Motor neuron (in vitro differentiated cells): ENCODE results near the gene ZNF248. TPM values are rescaled to one million over a fixed set of nuclear protein-coding genes. Genes with fewer than 3 reads are reported as not detected.
"Not testable (repeated sequence)": the region's sequence is repeated elsewhere in the genome, so short reads cannot be mapped to it uniquely, and the experiment has no call there.

ENCODE experiments used
- ATAC-seq, 8 experiments: fragments of 200-7000 bp; cut with Tn5 transposase; replicated peaks in 6 of 8; 2 replicates each; pipeline ENCODE4 v1.8.0; 2021; ENCODE audit warnings: mild to moderate bottlenecking in 8 of 8, moderate library complexity in 8 of 8
- H3K27ac ChIP-seq, 2 donors: fragments of 250-450 bp; sonication (Bioruptor Pico); 2 replicates each; pipeline ENCODE4 v1.9.0; 2021; ENCODE audit warnings: antibody characterized with exemption in 2 of 2, mild to moderate bottlenecking in 2 of 2, moderate library complexity in 1 of 2
- H3K4me1 ChIP-seq, 2 donors: fragments of 250-450 bp; sonication (Bioruptor Pico); replicated peaks in 1 of 2; 2 replicates each; pipeline ENCODE4 v1.6.1; 2021; ENCODE audit warnings: antibody characterized with exemption in 2 of 2, mild to moderate bottlenecking in 2 of 2, moderate library complexity in 1 of 2
- H3K4me3 ChIP-seq, 5 donors: fragments of 250-450 bp; sonication (Bioruptor Pico); 2 replicates each; pipeline ENCODE4 v1.9.0; 2021; ENCODE audit warnings: antibody characterized with exemption in 5 of 5, mild to moderate bottlenecking in 5 of 5, moderate library complexity in 4 of 5
- WGBS, 10 experiments: fragments of 450-650 bp; shearing (Covaris generic); methylation state at CpG; one replicate each; pipeline ENCODE4 v1.0.0; 2022; 5-methylcytosine and 5-hydroxymethylcytosine counted together
- in situ Hi-C, 9 experiments: fragments of 400-800 bp; cut with MboI; loops; one replicate each; pipeline ENCODE4 v1.15.0; 2021; ENCODE audit warnings: low sequenced_read_pairs in 9 of 9, low pct_unique_long_range_greater_than_20kb in 2 of 9; ENCODE audit not compliant: unreplicated experiment in 9 of 9
- total RNA-seq, 8 experiments: library from RNA; unstranded; fragments of 300-600 nt; gene quantifications; 2 replicates each; pipeline versions ENCODE4 v1.2.3 to v1.2.4, GENCODE V29; 2022

Gene ZNF248
- total RNA-seq, 8 experiments from 2014 or later, result 7.4 to 40.1 (median 19.8) TPM

- peaks cover 0 to 4% of the 10 kb centered on the region in 2 donors for H3K4me1 ChIP-seq
- WGBS, 10 experiments, result 43 to 96% (median 73%) methylated on average over 1 to 2 of the region's 2 CpGs; no CpG with 5 or more reads in 1 of the 10 experiments
- no peak overlapping the region for H3K27ac ChIP-seq
- ATAC-seq, result no peak
- no peak overlapping the region for H3K4me3 ChIP-seq
- in situ Hi-C loops, result loop anchor here in 1 of 9 experiments (25.0 kb wide), 1 partner anchor 102 kb away; no protein-coding TSS in a partner anchor
Measured at GRCh38 chr10:37860494-37861190, 3.2 kb upstream of the ZNF248 start.

GRCh38 chr10:37859270-37859669 is 1.9 kb upstream of the ZNF248 start:
- ATAC-seq, result not testable (repeated sequence)
- WGBS, 10 experiments, result 40 to 92% (median 88%) methylated on average over 1 to 15 of the region's 16 CpGs; no CpG with 5 or more reads in 5 of the 10 experiments
- in situ Hi-C loops, result loop anchor here in 1 of 9 experiments (25.0 kb wide), 1 partner anchor 103 kb away; no protein-coding TSS in a partner anchor

GRCh38 chr10:37856881-37857286 is 526 bp downstream of the ZNF248 start:
- 0 to 33% (median 2%) methylated on average over 2 to 11 of the region's 16 CpGs; no CpG with 5 or more reads in 4 of the 10 experiments for WGBS, 10 experiments
- ATAC-seq, result peak in 4 of 8 experiments; percentile 0 to 3 (median 1)

More at GRCh38 chr10:37859270-37859669, 1.9 kb upstream of the ZNF248 start:
- H3K27ac ChIP-seq, H3K4me1 ChIP-seq, H3K4me3 ChIP-seq: not testable (repeated sequence)

GRCh38 chr10:37855636-37856035 is 1.8 kb downstream of the ZNF248 start:
- Histone ChIP-seq H3K4me3 (peak overlapping the region in 4 of 5 donors; percentile 61 to 95 (median 81)), H3K27ac (no peak overlapping the region), H3K4me1 (peaks cover 0 to 8% of the 10 kb centered on the region in 2 donors)
- no peak for ATAC-seq
- in situ Hi-C loops, result loop anchor here in 1 of 9 experiments (25.0 kb wide), 1 partner anchor 107 kb away; no protein-coding TSS in a partner anchor
- WGBS, 10 experiments, result 0 to 54% (median 28%) methylated on average over 2 to 4 of the region's 4 CpGs; no CpG with 5 or more reads in 2 of the 10 experiments

More at GRCh38 chr10:37856881-37857286, 526 bp downstream of the ZNF248 start:
- Histone ChIP-seq H3K27ac (peak overlapping the region; percentile 94 to 97), H3K4me3 (peak overlapping the region; percentile 35 to 95 (median 72)), H3K4me1 (peaks cover 0 to 6% of the 10 kb centered on the region in 2 donors)
- in situ Hi-C loops, result loop anchor here in 1 of 9 experiments (25.0 kb wide), 1 partner anchor 105 kb away; no protein-coding TSS in a partner anchor

- Histone ChIP-seq H3K4me1 (peaks cover 0 to 8% of the 10 kb centered on the region in 2 donors), H3K27ac (no peak overlapping the region), H3K4me3 (peak overlapping the region in 2 of 5 donors; percentile 61 to 90)
- no peak for ATAC-seq
- in situ Hi-C loops, result loop anchor here in 1 of 9 experiments (25.0 kb wide), 1 partner anchor 108 kb away; no protein-coding TSS in a partner anchor
Measured at GRCh38 chr10:37854626-37855025, 2.8 kb downstream of the ZNF248 start.

GRCh38 chr10:37844644-37845043 is 12.8 kb downstream of the ZNF248 start:
- no peak for ATAC-seq
- no peaks in the 10 kb centered on the region for H3K4me1 ChIP-seq
- 29 to 100% (median 78%) methylated on average over 1 to 2 of the region's 2 CpGs; no CpG with 5 or more reads in 4 of the 10 experiments for WGBS, 10 experiments

GRCh38 chr10:37839243-37839642 is 18.2 kb downstream of the ZNF248 start:
- H3K4me3 ChIP-seq, result no peak overlapping the region
- ATAC-seq, result no peak
- WGBS, 10 experiments, result 33 to 100% (median 90%) methylated on average over 1 to 2 of the region's 2 CpGs; no CpG with 5 or more reads in 3 of the 10 experiments
- no peak overlapping the region for H3K27ac ChIP-seq
- H3K4me1 ChIP-seq, result no peaks in the 10 kb centered on the region
- in situ Hi-C loops, result no loop called here

More at GRCh38 chr10:37844644-37845043, 12.8 kb downstream of the ZNF248 start:
- Histone ChIP-seq H3K27ac (no peak overlapping the region), H3K4me3 (no peak overlapping the region)
- in situ Hi-C loops, result no loop called here

GRCh38 chr10:37831495-37832333 is 25.7 kb downstream of the ZNF248 start:
- 71 to 100% (median 100%) methylated on average over 1 to 3 of the region's 4 CpGs; no CpG with 5 or more reads in 2 of the 10 experiments for WGBS, 10 experiments
- Histone ChIP-seq H3K27ac (no peak overlapping the region), H3K4me1 (no peaks in the 10 kb centered on the region), H3K4me3 (no peak overlapping the region)
- ATAC-seq, result no peak
- in situ Hi-C loops, result no loop called here

- WGBS, 10 experiments, result 40 to 100% (median 88%) methylated on average over 1 of the region's 1 CpG; no CpG with 5 or more reads in 5 of the 10 experiments
- H3K27ac ChIP-seq, result no peak overlapping the region
- H3K4me1 ChIP-seq, result no peaks in the 10 kb centered on the region
- in situ Hi-C loops, result no loop called here
- no peak overlapping the region for H3K4me3 ChIP-seq
- ATAC-seq, result no peak
Measured at GRCh38 chr10:37826806-37827205, 30.6 kb downstream of the ZNF248 start.

GRCh38 chr10:37821237-37821636 is 36.2 kb downstream of the ZNF248 start:
- ATAC-seq, result no peak
- in situ Hi-C loops, result loop anchor here in 1 of 9 experiments (25.0 kb wide), 1 partner anchor 109 kb away; no protein-coding TSS in a partner anchor
- Histone ChIP-seq H3K4me3 (no peak overlapping the region), H3K4me1 (no peaks in the 10 kb centered on the region), H3K27ac (no peak overlapping the region)
- 57 to 100% (median 81%) methylated on average over 1 to 3 of the region's 3 CpGs; no CpG with 5 or more reads in 3 of the 10 experiments for WGBS, 10 experiments

GRCh38 chr10:37819797-37820196 is 37.6 kb downstream of the ZNF248 start:
- Histone ChIP-seq H3K27ac (no peak overlapping the region), H3K4me1 (no peaks in the 10 kb centered on the region), H3K4me3 (no peak overlapping the region)
- in situ Hi-C loops, result loop anchor here in 1 of 9 experiments (25.0 kb wide), 1 partner anchor 107 kb away; no protein-coding TSS in a partner anchor
- ATAC-seq, result no peak
- 66 to 100% (median 83%) methylated on average over 2 to 6 of the region's 6 CpGs; no CpG with 5 or more reads in 2 of the 10 experiments for WGBS, 10 experiments

- H3K4me1 ChIP-seq, result no peaks in the 10 kb centered on the region
- 0 to 94% (median 27%) methylated on average over 2 to 5 of the region's 6 CpGs; no CpG with 5 or more reads in 3 of the 10 experiments for WGBS, 10 experiments
- in situ Hi-C loops, result loop anchor here in 1 of 9 experiments (25.0 kb wide), 1 partner anchor 104 kb away; no protein-coding TSS in a partner anchor
Measured at GRCh38 chr10:37816290-37816689, 41.1 kb downstream of the ZNF248 start.

More at GRCh38 chr10:37816290-37816689, 41.1 kb downstream of the ZNF248 start:
- Histone ChIP-seq H3K27ac (no peak overlapping the region), H3K4me3 (no peak overlapping the region)
- no peak for ATAC-seq
